Tibial artery (tissue), 4 donors: Measurements from ENCODE around the gene FNDC7.

Source experiments
- DNase-seq, 2 donors: peaks; one replicate each; pipeline ENCODE4 v3.0.0-alpha.2; 2019
- H3K27ac ChIP-seq, 2 donors: fragments of 200-600 bp; sonication (generic) in 1 of 2; 1 replicate in 1 of 2; 2 replicates in 1 of 2; pipeline ENCODE4 v1.5.1; 2018 to 2019; ENCODE audit warnings: mild to moderate bottlenecking in 1 of 2
- H3K27me3 ChIP-seq, 2 donors: fragments of 200-600 bp; sonication (generic) in 1 of 2; one replicate each; pipeline versions ENCODE4 v1.5.1 to v1.6.0; 2016 to 2019
- H3K36me3 ChIP-seq, 3 donors: fragments of 200-600 bp; sonication (generic) in 2 of 3; one replicate each; pipeline ENCODE4 v1.5.1; 2016 to 2019; ENCODE audit warnings: mild to moderate bottlenecking in 2 of 3
- H3K4me1 ChIP-seq, 4 donors: fragments of 200-600 bp; sonication (generic) in 2 of 4; 1 replicate in 3 of 4; 2 replicates in 1 of 4; pipeline ENCODE4 v1.5.1; 2016 to 2019
- H3K4me3 ChIP-seq, 2 donors: fragments of 200-600 bp; sonication (generic) in 1 of 2; 1 replicate in 1 of 2; 2 replicates in 1 of 2; pipeline ENCODE4 v1.5.1; 2018 to 2019; ENCODE audit warnings: mild to moderate bottlenecking in 2 of 2
- H3K9me3 ChIP-seq, 3 donors: fragments of 200-600 bp; sonication (generic) in 1 of 3; one replicate each; pipeline ENCODE4 v1.5.1; 2016 to 2019
- intact Hi-C: fragments of 100-400 bp; cut with DNase I; formaldehyde crosslinking; loops from one replicate; pipeline ENCODE4 v1.15.0; 2023; ENCODE audit warnings: low total_unique reads
- TF ChIP-seq, protein P1 (sequence below), 2 experiments: fragments of 200-600 bp in 1 of 2; fragments of 450-650 bp in 1 of 2; IDR thresholded peaks; one replicate each; pipeline ENCODE4 v1.5.1; 2017 to 2019; ENCODE audit warnings: antibody characterized with exemption in 2 of 2, mild to moderate bottlenecking in 1 of 2, moderate library complexity in 1 of 2

Gene FNDC7

DNA sequence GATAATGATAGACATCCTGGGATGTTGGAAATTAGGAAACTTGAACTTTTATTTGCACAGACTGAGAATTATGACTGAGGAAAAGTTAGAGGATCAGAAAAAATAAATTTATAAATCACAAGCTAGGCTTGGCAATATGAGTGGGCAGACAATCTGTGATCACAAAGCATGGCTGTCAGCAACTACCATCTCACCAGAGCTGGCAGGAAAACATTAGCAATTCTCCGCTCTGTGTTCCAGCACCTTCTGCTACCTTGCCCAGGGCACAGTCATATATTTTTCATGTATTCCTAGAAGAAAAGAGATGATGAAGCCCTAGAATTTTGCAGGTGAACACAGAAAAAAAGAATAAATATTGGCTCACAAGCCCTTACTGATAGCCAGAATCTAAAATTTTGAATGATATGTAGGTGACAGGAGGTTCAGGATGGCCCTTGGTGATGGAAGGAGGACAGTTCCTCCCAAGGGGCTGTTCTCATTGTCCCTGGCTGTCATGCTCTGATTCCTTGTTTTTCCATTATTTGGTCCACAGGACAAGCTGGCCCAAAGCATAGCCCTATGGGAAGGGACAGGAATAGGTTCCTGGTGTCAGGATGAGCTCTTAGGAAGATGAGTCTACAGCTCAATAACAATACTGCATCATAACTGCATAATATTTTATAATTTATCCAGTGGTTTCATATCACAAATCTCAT is 21.6 kb downstream of the FNDC7 start:
- intact Hi-C loops: no loop called here
- no peaks in the 10 kb centered on the region for H3K9me3 ChIP-seq
- DNase-seq: no peak
- H3K36me3 ChIP-seq: no peaks in the 10 kb centered on the region
- H3K27ac ChIP-seq: no peak overlapping the region
- no peaks in the 10 kb centered on the region for H3K4me1 ChIP-seq
- no peaks in the 10 kb centered on the region for H3K27me3 ChIP-seq
- TF ChIP-seq, protein P1, sequence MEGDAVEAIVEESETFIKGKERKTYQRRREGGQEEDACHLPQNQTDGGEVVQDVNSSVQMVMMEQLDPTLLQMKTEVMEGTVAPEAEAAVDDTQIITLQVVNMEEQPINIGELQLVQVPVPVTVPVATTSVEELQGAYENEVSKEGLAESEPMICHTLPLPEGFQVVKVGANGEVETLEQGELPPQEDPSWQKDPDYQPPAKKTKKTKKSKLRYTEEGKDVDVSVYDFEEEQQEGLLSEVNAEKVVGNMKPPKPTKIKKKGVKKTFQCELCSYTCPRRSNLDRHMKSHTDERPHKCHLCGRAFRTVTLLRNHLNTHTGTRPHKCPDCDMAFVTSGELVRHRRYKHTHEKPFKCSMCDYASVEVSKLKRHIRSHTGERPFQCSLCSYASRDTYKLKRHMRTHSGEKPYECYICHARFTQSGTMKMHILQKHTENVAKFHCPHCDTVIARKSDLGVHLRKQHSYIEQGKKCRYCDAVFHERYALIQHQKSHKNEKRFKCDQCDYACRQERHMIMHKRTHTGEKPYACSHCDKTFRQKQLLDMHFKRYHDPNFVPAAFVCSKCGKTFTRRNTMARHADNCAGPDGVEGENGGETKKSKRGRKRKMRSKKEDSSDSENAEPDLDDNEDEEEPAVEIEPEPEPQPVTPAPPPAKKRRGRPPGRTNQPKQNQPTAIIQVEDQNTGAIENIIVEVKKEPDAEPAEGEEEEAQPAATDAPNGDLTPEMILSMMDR (IDR thresholded peaks at IDR 0.05): no peak
- no peak overlapping the region for H3K4me3 ChIP-seq

- Histone ChIP-seq H3K27ac (no peak overlapping the region), H3K9me3 (no peaks in the 10 kb centered on the region), H3K4me1 (no peaks in the 10 kb centered on the region), H3K4me3 (no peak overlapping the region), H3K36me3 (no peaks in the 10 kb centered on the region), H3K27me3 (no peaks in the 10 kb centered on the region)
- intact Hi-C loops: no loop called here
- TF ChIP-seq, protein P1 (IDR thresholded peaks at IDR 0.05): no peak
- no peak for DNase-seq
Measured at GRCh38 chr1:108742253-108742652, 29.5 kb downstream of the FNDC7 start.

- DNase-seq: no peak
- Histone ChIP-seq H3K4me3 (peak overlapping the region; percentile 68 to 79), H3K36me3 (no peaks in the 10 kb centered on the region), H3K27ac (peak overlapping the region; percentile 89 to 96), H3K9me3 (no peaks in the 10 kb centered on the region), H3K4me1 (peaks cover 0 to 33% (median 13%) of the 10 kb centered on the region in 4 donors), H3K27me3 (no peaks in the 10 kb centered on the region)
- TF ChIP-seq, protein P1 (IDR thresholded peaks at IDR 0.05): no peak
- intact Hi-C loops: loop anchor here (2.0 kb wide), 1 partner anchor 53 kb away; the partner anchor contains the start of gene PRPF38B
Measured at GRCh38 chr1:108745980-108746381, 33.3 kb downstream of the FNDC7 start.

DNA sequence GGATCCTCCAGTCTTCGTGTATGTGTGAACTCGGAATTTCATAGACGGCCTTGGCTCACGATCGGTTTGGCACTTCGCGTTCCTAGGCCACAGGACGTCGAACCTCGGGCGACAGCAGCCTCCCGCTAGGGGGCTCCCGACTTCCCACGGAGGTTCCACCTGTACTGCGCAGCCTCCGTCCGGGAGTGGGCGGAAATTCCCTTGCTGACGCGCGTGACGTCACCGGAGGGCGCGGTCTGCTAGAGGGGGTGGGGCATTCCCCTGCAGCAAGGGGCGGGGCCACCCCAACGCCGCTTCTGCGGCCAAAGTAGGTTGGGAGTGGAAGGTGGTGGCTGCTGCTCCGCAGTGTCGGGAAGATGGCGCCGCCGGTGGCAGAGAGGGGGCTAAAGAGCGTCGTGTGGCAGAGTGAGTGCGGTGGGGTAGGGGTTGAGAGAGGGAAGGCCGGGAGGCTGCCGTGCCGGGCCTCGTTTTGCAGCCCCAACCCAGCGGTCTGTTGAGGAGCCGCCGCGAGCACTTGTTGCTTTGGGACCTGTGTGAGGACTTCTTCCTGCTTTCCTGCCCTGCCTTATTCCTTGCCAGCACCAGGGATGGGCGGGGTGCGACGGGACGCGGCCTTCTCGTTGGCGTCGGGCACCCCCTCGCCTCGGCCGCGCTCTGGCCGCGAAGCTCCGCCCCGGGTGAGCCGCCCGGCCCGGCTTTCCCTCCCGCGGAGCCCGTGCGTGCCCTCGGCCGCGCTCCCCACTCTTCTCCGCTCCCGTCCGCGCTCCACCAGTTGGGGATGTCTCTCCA is 33.9 kb downstream of the FNDC7 start, which contains the start of gene STXBP3:
Gene STXBP3 (plus strand): TSS at position 293 of the 789 bp plus-strand sequence. CDS start 64 bp downstream, at position 357.
- H3K27me3 ChIP-seq: no peaks in the 10 kb centered on the region
- peaks cover 0 to 35% (median 15%) of the 10 kb centered on the region in 4 donors for H3K4me1 ChIP-seq
- intact Hi-C loops: loop anchor here (2.0 kb wide), 1 partner anchor 54 kb away; the partner anchor contains the start of gene PRPF38B
- H3K36me3 ChIP-seq: no peaks in the 10 kb centered on the region
- peak; percentile 97 to 99 for DNase-seq
- H3K27ac ChIP-seq: peak within 1 kb of the TSS; percentile 89 to 96
- TF ChIP-seq, protein P1 (IDR thresholded peaks at IDR 0.05): peak; percentile 90 to 96
- peak within 1 kb of the TSS; percentile 68 to 79 for H3K4me3 ChIP-seq
- no peaks in the 10 kb centered on the region for H3K9me3 ChIP-seq

GRCh38 chr1:108747171-108747850 is 34.6 kb downstream of the FNDC7 start:
- TF ChIP-seq, protein P1 (IDR thresholded peaks at IDR 0.05): no peak
- Histone ChIP-seq H3K27ac (peak overlapping the region; percentile 89 to 96), H3K36me3 (peaks cover 0 to 1% (median 0%) of the 10 kb centered on the region in 3 donors), H3K4me1 (peaks cover 0 to 36% (median 15%) of the 10 kb centered on the region in 4 donors), H3K4me3 (peak overlapping the region; percentile 68 to 79), H3K9me3 (no peaks in the 10 kb centered on the region), H3K27me3 (no peaks in the 10 kb centered on the region)
- intact Hi-C loops: loop anchor here (2.0 kb wide), 1 partner anchor 55 kb away; the partner anchor contains the start of gene PRPF38B
- DNase-seq: peak; percentile 89 to 90
